ENCODE data around the gene PEX14. TPM values are rescaled to one million over a fixed set of nuclear protein-coding genes. Genes with fewer than 3 reads are reported as not detected.

Gene PEX14
- total RNA-seq, 4 donors from 2014 or later = 2.0 to 21.9 (median 5.3) TPM

GRCh38 chr1:10459184-10459583, 15.6 kb upstream of the PEX14 start:
- no peaks in the 10 kb centered on the region for H3K4me1 ChIP-seq
- no peak for TF ChIP-seq CTCF (IDR thresholded peaks at IDR 0.05)
- no peak for TF ChIP-seq POLR2A (IDR thresholded peaks at IDR 0.05)

GRCh38 chr1:10467078-10467477, 7.7 kb upstream of the PEX14 start:
- intact Hi-C loops (cut with DNase I; ENCODE audit: low total_unique reads) = no loop called here
- H3K4me3 ChIP-seq = no peak overlapping the region
- TF ChIP-seq CTCF (IDR thresholded peaks at IDR 0.05) (no peak), POLR2A (IDR thresholded peaks at IDR 0.05) (no peak)
- no peak for DNase-seq
- no peaks in the 10 kb centered on the region for H3K9me3 ChIP-seq
- H3K27ac ChIP-seq = no peak overlapping the region
- H3K36me3 ChIP-seq = no peaks in the 10 kb centered on the region
- H3K27me3 ChIP-seq = no peaks in the 10 kb centered on the region
- H3K4me1 ChIP-seq = no peaks in the 10 kb centered on the region

More at GRCh38 chr1:10459184-10459583, 15.6 kb upstream of the PEX14 start:
- Histone ChIP-seq H3K4me3 (no peak overlapping the region), H3K36me3 (no peaks in the 10 kb centered on the region), H3K27me3 (no peaks in the 10 kb centered on the region), H3K9me3 (no peaks in the 10 kb centered on the region), H3K27ac (no peak overlapping the region)
- intact Hi-C loops (cut with DNase I; ENCODE audit: low total_unique reads) = no loop called here
- no peak for DNase-seq

- Histone ChIP-seq H3K27ac (no peak overlapping the region), H3K4me3 (no peak overlapping the region), H3K4me1 (no peaks in the 10 kb centered on the region), H3K36me3 (no peaks in the 10 kb centered on the region), H3K27me3 (no peaks in the 10 kb centered on the region), H3K9me3 (no peaks in the 10 kb centered on the region)
- intact Hi-C loops (cut with DNase I; ENCODE audit: low total_unique reads) = no loop called here
- no peak for DNase-seq
- TF ChIP-seq CTCF (IDR thresholded peaks at IDR 0.05) (no peak), POLR2A (IDR thresholded peaks at IDR 0.05) (no peak)
These were observed 4.7 kb upstream of the PEX14 start for GRCh38 chr1:10470043-10470442.

GRCh38 chr1:10471411-10472219, 3.1 kb upstream of the PEX14 start:
- TF ChIP-seq CTCF (IDR thresholded peaks at IDR 0.05) (no peak), POLR2A (IDR thresholded peaks at IDR 0.05) (no peak)
- intact Hi-C loops (cut with DNase I; ENCODE audit: low total_unique reads) = no loop called here
- H3K36me3 ChIP-seq = no peaks in the 10 kb centered on the region
- no peaks in the 10 kb centered on the region for H3K4me1 ChIP-seq
- DNase-seq = no peak
- H3K27ac ChIP-seq = peak overlapping the region; percentile 75 to 86
- H3K9me3 ChIP-seq = no peaks in the 10 kb centered on the region
- H3K27me3 ChIP-seq = no peaks in the 10 kb centered on the region
- H3K4me3 ChIP-seq = peak overlapping the region; percentile 62 to 80

Data from uterus (tissue), 4 donors.